PC-3 (cell line): Measurements from ENCODE around the gene C10orf143.
A peak's percentile ranks its signal among the peaks of the same experiment; 100 is the strongest.

Experiments used
- EZH2 ChIP-seq: fragments of 300-600 bp; sonication (generic); IDR thresholded peaks from one replicate; pipeline ENCODE4 v1.6.1; 2017; ENCODE audit warnings: antibody characterized with exemption, mild to moderate bottlenecking, low read length; ENCODE audit not compliant: unreplicated experiment
- TF ChIP-seq, protein P1 (sequence below): fragments of 300-600 bp; sonication (generic); conservative IDR thresholded peaks from 2 replicates; pipeline ENCODE4 v1.5.1; 2017; ENCODE audit warnings: antibody characterized with exemption, low read depth, mild to moderate bottlenecking, low read length

DNA sequence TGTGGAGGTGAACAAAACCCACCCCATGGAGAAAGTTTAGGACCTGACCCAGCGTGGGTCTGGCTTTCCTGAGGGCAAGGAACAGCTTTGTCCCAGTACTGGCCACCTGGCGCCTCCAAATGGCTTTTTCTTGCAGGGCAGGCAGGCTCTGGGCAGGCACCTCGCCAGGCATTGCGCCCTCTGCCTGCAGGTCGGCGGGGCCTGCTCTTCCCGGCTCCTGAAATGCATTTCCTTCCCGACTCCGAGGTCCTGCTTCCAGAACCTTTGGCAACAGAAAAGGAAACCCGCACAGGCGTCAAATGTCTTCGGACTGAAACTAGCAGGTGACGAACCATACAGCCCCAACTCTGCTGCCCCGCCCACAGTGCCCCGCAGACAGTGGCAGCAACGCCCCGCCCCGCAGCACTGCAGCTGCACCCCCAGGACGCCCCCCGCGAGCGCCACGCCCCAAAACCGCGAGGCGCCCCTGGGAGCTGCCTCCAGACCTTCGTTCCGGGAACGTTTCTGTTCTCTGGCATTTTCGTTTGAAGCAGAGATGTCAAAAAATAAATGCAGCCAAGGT lies 65.5 kb downstream of the C10orf143 start:
- TF ChIP-seq, protein P1, sequence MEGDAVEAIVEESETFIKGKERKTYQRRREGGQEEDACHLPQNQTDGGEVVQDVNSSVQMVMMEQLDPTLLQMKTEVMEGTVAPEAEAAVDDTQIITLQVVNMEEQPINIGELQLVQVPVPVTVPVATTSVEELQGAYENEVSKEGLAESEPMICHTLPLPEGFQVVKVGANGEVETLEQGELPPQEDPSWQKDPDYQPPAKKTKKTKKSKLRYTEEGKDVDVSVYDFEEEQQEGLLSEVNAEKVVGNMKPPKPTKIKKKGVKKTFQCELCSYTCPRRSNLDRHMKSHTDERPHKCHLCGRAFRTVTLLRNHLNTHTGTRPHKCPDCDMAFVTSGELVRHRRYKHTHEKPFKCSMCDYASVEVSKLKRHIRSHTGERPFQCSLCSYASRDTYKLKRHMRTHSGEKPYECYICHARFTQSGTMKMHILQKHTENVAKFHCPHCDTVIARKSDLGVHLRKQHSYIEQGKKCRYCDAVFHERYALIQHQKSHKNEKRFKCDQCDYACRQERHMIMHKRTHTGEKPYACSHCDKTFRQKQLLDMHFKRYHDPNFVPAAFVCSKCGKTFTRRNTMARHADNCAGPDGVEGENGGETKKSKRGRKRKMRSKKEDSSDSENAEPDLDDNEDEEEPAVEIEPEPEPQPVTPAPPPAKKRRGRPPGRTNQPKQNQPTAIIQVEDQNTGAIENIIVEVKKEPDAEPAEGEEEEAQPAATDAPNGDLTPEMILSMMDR = peak; percentile 60
- TF ChIP-seq EZH2 = no peak
